NCI-H2081 (cell line): ENCODE measurements around the gene ITPR1.

Experiments used
- DNase-seq, 2 experiments: peaks; one replicate each; lab custom pipeline; 2025; lab: John Stamatoyannopoulos, UW

ITPR1 gene

DNA sequence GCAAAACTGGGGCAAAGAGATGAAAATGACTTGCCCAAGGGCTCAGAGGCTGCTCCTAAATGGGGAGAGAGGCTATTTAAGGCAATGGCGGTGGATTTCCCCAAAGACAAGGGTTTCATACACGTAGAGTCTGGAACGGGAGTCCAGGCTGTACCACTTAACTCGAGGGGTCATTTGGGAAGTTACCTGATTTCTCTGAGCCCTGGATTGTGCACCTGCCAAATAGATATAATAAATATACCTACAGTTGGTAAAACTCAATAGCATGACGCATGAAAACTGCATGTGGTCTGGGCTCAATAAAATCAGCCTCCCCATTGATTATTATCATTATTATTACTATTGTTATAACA is 1.3 kb upstream of the ITPR1 start:
- DNase-seq, result peak in 1 of 2 experiments; percentile 29

GRCh38 chr3:4492208-4493013 is 737 bp upstream of the ITPR1 start:
- peak; percentile 13 to 29 for DNase-seq

GRCh38 chr3:4493941-4494894 is 1.1 kb downstream of the ITPR1 start:
- no peak for DNase-seq

GRCh38 chr3:4494895-4495264 is 1.7 kb downstream of the ITPR1 start:
- no peak for DNase-seq

DNA sequence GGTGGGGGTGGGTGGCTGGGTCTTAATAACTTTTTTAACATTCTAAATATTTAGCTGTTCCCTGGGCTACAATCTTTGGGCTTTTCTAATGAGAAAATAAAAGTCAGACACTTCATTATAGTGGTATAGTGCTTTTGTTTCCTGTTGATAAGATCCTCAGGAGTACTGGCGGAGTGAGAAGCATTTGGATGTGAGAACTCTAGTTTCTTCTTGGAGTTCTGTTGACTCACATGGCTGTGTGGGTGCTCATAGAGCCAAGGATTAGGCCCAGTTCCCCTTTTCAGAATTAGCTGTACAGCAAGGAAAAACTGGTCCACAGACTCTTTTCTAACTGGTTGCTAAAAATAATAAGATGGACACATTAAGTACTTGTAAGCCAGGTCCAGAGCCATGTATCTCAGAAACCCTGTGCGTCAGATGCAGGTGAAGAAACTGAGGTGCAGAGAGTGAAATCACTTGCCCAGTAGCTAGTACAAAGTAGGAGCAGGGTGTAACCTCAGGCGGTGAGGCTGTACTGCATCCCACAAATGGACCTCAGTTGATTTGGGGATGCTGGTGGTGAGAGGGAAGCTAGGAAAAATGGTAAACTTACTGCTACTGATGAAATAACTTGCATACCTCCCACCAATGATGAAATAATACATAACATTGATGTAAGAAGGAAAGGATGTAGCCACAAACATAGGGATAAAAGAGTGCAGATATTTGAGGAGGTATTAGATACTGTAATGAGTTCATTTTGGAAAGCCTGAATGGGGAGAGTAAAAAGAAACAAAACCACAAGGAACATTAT is 2.3 kb downstream of the ITPR1 start:
- no peak for DNase-seq

DNA sequence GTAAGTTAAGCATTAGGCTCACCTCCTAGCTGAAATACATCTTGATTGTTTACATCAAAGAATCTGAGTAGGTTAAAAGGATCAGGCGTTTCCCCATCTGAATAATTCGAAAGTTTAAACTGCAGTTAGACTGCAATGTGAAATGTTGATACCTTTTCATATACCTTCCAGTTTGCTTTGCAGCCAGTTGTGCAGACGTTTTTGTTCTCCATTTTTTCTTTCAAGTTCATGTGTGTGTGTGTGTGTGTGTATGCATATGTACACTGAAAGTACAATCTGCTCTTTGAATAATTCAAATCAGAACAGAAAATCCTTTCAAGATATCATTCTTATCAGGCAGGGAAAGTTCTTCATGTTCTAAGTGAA is 2.9 kb downstream of the ITPR1 start:
- DNase-seq, result no peak

DNA sequence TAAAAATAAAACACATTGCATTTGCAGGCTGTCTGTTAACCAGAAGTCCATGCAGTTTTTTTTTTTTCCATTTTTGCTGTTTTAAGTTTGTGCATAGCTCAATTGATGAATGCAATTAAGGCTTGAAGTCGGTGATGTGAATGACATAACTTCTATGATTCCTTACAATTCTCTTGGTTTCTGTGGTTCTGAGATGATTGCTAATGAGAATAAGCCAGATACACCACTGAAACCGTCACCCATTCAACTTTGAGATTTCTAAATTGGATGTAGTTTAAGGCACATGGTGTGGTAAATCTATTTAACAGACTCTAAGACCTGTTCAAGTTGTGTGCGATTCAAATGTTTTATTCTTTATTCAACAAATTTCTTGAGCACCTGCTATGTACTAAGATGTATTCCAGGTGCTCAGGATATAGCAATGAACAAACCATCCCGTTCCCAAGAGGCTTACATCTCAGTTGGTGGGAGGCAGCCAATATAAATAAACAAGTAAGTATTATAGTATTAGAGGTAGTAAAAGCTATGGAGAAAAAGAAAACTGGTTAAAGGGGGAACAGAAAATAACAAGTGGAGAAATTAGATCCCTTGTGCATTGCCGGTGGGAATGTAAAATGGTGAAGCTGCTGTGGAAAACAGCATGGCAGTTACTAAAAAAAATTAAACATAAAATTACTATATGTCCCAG is 4.0 kb downstream of the ITPR1 start:
- DNase-seq, result no peak

DNA sequence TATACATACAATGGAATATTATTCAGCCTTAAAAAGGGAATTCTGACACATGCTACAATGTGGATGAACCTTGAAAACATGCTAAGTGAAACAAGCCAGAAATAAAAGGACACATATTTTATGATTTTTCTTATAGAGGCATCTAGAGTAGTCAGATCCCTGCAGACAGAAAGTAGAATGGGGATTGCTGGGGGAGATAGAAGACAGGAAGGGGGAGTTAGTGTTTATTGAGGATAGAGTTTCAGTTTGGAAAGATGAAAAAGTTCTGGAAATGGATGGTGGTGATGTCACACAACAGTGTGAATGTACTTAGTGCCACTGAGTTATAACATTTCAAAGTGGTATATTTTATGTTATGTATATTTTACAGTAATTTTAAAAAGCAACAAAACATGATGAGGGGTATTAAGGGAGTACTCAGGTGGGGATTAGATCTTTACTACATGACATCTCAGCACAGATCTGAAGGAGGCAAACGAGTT is 4.7 kb downstream of the ITPR1 start:
- no peak for DNase-seq

DNA sequence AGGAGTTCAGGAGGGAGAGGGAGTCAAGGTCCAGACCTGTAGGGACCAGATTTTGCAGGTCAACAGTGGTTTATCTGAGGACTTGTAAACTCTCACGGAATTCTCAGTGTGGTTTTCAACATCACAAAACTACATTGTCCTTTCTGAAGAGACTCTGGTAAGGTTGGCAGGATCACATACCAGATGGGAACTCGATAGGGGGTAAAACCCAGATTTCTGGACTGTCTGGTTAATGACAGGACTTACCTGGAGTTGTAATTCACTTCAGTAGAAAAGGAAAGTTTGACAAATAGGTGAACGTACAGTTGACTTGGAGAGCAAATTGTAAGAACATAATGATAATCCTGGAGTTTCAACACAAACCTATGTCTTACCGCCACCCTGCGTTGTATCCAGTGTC is 5.3 kb downstream of the ITPR1 start:
- no peak for DNase-seq

- DNase-seq, result no peak
Measured at GRCh38 chr3:4501437-4501836, 8.3 kb downstream of the ITPR1 start.

DNA sequence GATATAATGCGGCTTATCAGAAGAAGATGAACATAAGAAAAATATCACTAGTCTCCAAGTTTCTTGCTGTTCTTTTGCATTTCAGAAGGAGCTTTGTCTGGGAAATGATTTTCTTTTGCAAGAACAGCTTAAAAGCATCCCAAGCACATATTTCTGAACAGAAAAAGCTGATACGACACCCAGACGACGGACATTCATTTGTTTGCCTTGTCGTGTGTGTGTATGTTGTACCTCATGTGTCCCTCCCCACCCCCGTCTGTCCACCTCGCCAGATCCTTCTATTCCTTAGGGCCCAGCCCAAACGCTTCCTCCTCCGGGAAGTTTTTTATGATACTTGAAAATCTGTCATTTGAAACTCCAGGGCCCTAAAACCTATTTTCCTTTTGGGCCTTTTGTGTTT is 8.8 kb downstream of the ITPR1 start:
- no peak for DNase-seq

- no peak for DNase-seq
Measured at GRCh38 chr3:4503050-4503449, 9.9 kb downstream of the ITPR1 start.

DNA sequence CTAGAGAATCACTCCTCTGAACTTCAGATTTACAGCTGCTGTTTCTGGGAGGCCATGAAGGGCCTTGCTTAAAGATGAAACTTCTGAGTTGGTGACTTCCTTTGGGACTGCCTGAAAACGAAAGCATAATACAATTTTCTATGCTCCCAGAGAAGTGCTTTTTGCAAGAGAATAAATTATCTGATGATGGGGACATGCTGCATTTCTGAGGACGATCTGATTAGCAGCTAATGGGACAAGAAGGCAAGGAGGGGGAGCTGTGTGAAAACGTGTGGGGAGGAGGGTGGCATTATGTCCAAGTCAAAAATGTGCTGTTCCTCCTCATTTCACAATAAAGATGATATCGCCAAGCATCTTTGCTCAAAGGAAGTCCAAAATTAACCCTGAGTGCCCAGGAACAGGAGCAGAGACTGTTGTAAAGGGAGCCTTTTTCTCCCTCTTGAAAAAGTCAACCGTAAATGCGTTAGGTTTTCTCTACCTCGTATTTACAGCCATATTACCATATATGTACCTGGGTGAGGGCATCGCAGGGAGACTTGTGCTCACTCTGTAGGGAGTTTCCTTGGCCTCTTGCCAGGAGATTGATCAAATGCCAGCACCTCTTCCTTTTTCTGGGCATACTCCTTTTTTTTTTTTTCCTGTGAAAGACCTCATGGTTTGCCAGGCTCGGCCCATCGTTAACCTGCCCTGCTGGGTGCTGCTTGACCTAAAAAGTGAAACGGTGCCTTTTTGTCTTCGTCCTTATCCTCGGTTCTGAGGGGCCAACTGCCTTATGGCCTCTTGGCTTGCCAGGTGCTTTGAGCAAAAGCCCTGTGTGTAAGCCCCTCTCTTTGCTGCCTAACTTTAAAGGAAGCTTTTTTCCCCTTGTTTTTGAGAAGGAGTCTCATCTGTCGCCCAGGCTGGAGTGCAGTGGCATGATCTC is 11.5 kb downstream of the ITPR1 start:
- peak in 1 of 2 experiments; percentile 37 for DNase-seq

DNA sequence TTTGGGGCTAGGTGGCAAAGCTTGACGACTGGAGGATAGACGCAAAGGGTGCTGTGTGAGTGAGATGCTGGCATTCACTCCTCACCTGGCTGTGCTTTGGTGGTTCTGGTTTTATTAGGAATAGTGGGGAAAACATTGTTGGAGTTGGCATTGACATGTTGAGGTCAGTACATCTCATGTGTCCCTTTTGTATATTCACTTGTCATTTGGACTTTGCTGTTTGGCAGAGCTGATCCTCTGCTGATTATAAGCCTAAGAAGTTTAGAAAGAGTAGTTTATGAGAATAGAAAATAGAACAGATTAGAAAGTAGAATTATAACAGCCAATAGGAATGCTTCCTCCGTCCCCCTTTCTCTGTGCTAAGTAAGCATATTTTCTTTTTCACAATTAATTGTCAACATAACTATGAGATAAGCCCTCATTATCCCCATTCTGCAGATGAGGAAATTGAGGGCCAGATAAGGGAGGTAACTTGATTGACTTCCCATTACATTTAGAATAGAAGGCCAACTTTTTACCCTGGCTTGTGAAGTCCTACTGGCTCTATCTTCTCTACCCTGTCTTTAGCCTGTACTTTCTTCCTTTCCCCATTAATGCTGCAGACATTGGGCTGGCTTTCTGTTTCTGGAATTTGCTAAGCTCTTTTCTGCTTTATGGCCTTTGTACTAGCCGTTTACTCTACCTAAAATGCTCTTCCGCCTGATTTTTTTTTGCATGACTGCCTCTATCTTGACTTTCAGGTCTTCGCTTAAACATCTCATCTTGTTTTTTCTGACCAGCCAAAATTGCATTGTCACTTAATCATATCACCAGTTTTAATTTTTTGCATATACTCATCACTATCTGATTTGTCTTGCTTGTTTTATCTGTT is 12.8 kb downstream of the ITPR1 start:
- no peak for DNase-seq

DNA sequence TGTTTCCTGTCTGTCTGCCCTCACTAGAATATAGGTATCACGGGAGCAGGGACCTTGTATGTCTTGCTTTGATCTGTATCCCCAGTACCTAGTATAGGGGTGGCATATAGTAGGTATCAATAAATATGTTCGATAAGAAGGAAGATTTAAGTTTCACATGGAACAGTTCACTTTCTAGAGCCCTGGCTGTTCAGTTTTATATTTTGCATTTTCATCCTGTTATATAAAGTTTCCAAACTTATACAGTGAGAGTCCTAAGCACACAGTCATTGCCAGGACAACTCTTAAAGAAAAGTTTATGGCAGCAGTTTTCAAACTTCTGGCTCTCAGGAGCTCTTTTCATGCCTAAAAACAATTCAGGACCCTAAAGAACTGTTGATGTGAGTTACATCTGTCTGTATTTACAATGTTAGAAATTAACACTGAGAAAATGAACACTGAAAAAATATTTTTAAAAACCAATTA is 13.4 kb downstream of the ITPR1 start:
- DNase-seq, result no peak

DNA sequence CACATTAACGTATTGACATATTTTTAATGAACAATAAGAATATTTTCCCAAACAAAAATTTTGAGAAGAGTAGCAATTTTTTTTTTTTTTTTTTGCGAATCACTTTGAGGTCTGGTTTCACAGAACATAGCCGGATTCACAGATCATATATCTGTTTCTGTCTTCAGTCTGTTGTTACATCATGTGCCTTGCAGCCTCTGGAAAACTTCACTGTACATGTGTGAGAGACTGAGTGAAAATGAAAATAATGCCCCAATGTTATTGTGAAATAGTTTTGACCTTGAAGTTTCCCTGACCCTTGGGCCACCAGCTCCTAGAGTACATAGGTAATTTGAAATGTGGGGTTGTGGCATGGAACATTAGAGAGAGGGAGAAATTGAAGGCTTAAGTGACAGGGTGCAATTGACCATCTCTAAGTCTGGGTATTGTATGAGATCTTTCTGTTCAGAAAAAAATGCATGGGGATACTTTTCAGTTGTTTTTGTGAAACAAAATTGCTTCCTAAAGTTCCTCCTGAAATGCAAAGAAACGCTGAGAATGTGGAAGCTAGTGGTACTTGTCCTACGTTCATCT is 14.0 kb downstream of the ITPR1 start:
- no peak for DNase-seq

- no peak for DNase-seq
Measured at GRCh38 chr3:4508048-4508981, 15.2 kb downstream of the ITPR1 start.

DNA sequence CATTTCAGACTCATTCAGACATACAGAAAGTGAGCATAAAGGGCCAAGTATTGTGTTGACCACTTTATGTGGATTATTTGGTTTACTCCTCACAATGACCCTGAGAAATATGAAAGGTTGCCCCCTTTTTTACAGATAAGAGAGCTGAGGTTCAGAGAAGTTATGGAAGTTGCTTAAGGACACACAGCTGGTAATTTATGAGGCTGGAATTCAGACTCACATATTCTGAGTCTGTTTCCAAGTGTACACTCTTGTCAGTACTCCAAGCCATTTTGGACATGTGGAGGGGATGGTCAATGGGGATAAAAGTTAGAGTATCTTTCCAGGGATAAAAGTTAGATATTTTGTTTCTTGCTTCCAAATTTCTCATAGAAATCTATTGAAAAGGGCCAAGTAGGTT is 15.9 kb downstream of the ITPR1 start:
- no peak for DNase-seq
